Subcutaneous adipose tissue (tissue), 4 donors: ENCODE data around the gene CPSF7. TPM values are rescaled to one million over a fixed set of nuclear protein-coding genes. Genes with fewer than 3 reads are reported as not detected.

ENCODE experiments used
- total RNA-seq, 4 donors: library from RNA; depleted of rRNA; stranded (reverse); fragments of >200 nt; gene quantifications; one replicate each; pipeline ENCODE4 v1.1.0, GENCODE V29; 2016
- TF ChIP-seq, protein P1 (sequence below): fragments of 450-650 bp; IDR thresholded peaks from one replicate; pipeline ENCODE4 v1.5.1; 2016; ENCODE audit warnings: low read depth, mild to moderate bottlenecking, control low read depth, antibody characterized with exemption, moderate library complexity

CPSF7 gene
- total RNA-seq, 4 donors from 2014 or later = 33.0 to 49.5 (median 40.5) TPM

DNA sequence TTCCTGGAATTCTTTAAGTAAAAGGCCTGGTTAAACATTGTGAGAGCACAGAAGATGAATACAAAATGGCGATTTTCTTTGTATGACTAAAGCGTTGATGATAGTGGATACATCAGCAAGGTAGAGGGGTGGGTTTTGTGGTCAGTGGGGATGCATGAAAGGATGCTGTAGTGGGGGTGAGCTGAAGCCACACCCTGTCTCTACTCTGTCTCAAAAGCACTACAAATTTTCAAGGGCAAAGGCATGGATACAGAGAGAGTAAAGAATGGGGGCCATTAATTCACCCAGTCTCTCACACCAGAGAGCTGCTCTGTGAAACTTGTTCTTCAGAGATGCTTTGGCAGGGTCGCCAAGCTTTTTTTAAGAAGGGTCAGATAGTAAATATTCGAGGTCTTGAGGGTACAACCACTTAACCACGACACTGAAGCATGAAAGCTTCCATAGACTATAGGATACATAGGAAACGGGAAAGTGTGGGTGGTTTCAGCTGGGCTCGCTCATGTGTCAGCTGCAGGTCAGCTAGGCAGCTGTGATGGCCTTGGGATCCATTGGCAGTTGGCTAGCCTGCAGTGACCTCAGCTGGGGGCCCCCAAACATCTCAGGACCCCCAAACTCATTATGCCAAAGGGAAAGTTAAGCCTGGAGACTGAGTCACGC lies 59.3 kb downstream of the CPSF7 start:
- TF ChIP-seq, protein P1, sequence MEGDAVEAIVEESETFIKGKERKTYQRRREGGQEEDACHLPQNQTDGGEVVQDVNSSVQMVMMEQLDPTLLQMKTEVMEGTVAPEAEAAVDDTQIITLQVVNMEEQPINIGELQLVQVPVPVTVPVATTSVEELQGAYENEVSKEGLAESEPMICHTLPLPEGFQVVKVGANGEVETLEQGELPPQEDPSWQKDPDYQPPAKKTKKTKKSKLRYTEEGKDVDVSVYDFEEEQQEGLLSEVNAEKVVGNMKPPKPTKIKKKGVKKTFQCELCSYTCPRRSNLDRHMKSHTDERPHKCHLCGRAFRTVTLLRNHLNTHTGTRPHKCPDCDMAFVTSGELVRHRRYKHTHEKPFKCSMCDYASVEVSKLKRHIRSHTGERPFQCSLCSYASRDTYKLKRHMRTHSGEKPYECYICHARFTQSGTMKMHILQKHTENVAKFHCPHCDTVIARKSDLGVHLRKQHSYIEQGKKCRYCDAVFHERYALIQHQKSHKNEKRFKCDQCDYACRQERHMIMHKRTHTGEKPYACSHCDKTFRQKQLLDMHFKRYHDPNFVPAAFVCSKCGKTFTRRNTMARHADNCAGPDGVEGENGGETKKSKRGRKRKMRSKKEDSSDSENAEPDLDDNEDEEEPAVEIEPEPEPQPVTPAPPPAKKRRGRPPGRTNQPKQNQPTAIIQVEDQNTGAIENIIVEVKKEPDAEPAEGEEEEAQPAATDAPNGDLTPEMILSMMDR = no peak

DNA sequence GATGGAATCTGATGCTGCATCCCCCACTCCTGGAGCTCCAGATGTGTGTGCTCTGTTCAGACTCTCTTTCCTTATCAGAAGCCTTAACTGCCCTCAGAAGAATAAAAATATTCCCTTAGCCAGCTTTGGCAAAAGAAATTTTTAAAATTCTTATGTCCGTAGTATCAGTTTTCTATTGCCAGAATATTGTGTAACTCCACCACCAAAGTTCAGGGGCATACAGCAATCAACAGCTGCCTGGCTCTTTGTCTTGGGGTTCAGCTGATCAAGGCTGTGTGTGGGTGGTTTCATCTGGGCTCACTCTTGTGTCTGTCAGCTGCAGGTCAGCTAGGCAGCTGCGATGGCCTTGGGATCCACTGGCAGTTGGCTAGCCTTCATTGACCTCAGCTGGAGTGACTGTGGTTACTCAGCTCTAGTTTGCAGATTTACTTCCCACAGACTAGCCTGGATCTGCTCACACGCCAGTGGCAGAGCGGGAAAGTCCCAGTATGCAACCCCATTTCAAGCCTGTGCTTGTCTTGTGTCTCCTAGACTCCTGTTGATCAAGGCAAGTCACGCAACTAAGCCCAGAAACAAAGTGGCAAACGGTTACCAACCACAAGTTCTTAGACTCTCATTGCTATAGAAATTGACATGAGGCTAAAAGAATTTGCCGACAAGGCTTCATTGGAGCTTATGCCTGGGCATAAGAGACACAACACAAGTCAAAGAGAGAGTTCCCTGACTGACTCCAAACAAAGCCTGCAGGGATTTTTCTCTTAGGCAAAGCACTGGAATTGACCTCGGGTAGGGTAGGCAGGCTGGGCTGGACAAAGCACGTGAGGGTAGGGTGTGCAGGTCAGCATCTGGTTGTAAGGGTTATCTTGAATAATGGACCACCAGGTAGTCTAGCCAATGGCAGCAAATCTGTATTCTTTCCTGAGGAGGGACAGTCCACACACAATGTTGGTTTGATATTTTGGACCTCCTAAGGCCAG lies 60.1 kb downstream of the CPSF7 start:
- TF ChIP-seq, protein P1 = no peak

DNA sequence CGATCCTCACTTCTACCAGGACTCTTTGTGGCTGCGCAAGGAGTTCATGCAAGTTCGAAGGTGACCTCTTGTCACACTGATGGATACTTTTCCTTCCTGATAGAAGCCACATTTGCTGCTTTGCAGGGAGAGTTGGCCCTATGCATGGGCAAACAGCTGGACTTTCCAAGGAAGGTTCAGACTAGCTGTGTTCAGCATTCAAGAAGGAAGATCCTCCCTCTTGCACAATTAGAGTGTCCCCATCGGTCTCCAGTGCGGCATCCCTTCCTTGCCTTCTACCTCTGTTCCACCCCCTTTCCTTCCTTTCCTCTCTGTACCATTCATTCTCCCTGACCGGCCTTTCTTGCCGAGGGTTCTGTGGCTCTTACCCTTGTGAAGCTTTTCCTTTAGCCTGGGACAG lies 61.1 kb downstream of the CPSF7 start:
- TF ChIP-seq, protein P1 = no peak

DNA sequence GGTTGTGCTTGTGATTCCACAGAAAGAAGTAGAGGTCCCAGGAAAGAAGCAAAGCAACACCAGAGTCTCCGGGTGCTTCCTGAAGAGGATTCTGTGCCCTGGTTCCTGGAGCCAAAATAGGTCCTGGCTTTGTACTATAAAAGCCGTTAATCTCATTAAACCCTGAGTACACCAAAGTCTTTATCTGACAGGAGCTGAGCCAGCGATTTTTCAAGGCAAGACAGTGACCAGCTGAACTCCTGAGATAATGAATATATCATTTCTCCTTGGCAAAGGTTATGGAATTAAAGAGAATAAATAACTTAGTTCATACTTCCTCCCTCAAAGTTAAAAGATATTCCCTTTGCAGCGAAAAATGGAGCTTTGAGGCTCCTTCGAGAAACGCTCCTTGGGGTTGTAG lies 62.4 kb downstream of the CPSF7 start:
- TF ChIP-seq, protein P1 = no peak

DNA sequence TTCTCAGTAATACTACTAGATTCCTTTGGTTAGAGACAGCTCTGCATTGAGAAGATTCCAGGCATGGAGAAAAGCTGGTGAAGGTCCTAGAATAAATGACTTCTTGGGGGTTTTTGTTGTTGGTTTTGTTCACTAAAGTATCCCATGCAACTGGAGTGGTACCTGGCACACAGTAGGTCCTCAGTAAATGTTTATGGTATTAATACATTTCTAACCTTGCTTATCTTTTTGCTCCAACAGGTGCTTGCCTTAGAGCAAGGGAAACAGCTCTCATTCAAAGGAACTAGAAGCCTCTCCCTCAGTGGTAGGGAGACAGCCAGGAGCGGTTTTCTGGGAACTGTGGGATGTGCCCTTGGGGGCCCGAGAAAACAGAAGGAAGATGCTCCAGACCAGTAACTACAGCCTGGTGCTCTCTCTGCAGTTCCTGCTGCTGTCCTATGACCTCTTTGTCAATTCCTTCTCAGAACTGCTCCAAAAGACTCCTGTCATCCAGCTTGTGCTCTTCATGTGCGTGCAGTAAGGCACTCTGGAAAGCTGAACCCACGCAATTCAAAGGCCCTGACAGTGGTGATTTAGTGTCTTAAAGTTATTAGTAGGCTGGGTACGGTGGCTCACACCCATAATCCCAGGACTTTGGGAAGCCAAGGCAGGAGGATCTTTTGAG lies 65.6 kb downstream of the CPSF7 start:
- TF ChIP-seq, protein P1 = no peak

DNA sequence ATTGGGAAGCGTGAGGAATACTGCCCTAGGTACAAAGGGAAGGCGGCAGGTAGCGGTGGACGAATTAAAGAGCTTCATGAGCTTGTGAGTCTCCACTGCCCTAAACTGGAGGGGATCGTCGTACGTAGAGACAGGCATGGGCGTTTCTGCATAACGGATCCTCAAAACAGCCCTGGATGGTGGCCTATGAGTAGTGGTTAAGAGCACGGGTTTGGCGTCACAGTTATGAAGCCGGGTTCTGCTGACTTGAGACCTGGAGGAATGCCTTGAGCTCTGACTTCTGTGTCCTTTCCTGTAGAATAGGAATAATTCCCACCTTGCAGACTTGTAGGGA lies 67.3 kb downstream of the CPSF7 start:
- TF ChIP-seq, protein P1 = no peak
